ENCODE measurements around the gene SEMA4D.

- no peak for TF ChIP-seq CTCF (IDR thresholded peaks at IDR 0.05; ENCODE audit: low read length)
- TF ChIP-seq EZH2 (IDR thresholded peaks at IDR 0.05; ENCODE audit: borderline replicate concordance, low read length): no peak
These were observed 106.3 kb downstream of the SEMA4D start for GRCh38 chr9:89391585-89391984.

All from OCI-LY1 (cell line).